ENCODE data around the gene SIDT2.

- TF ChIP-seq CTCF (IDR thresholded peaks at IDR 0.05) (no peak), ZFX (IDR thresholded peaks at IDR 0.05; ENCODE audit: borderline replicate concordance) (no peak)
Measured at GRCh38 chr11:117214404-117215110, 36.0 kb downstream of the SIDT2 start.
